HepG2 (cell line): ENCODE data around the gene PRIMPOL. TPM values are rescaled to one million over a fixed set of nuclear protein-coding genes. Genes with fewer than 3 reads are reported as not detected.

Source experiments
- ATAC-seq: fragments of 200-7000 bp; cut with Tn5 transposase; 3 replicates; pipeline ENCODE4 v1.9.1; 2020; ENCODE audit warnings: mild to moderate bottlenecking, moderate library complexity
- BruUV-seq: library from RNA; stranded (reverse); fragments of 400-500 nt; replicated peaks from 2 replicates; lab custom pipeline; 2021; lab: Mats Ljungman, UMichigan
- CTCF ChIA-PET: fragments of 300-600 bp; formaldehyde crosslinking; extraction: SDS; loops from one replicate; lab custom pipeline; 2021; ENCODE audit warnings: low total read pairs, inconsistent platforms, low intra/inter-chr PET ratio; lab: Yijun Ruan, JAX
- POLR2A ChIA-PET: fragments of 350-600 bp; sonication (Branson Sonifier 250); formaldehyde crosslinking; loops from one replicate; lab custom pipeline; 2020; ENCODE audit warnings: antibody characterized with exemption, inconsistent platforms; lab: Yijun Ruan, JAX
- DNase-seq: peaks from one replicate; pipeline ENCODE4 v3.0.0-alpha.2; 2015; ENCODE audit warnings: low spot score
- FAIRE-seq: peaks from 3 replicates; lab custom pipeline; 2011; peaks lifted over from hg19 to GRCh38; lab: Jason Lieb, UNC
- H2AFZ ChIP-seq: one replicate; pipeline ENCODE4 v1.6.1; 2011; ENCODE audit warnings: low read length, inconsistent platforms
- H3K27ac ChIP-seq: fragments of 300-600 bp; 3 replicates; pipeline ENCODE4 v1.8.0; 2011; ENCODE audit warnings: mixed run types, mild to moderate bottlenecking, mixed read lengths, low read length, inconsistent platforms; ENCODE audit not compliant: insufficient read depth; ENCODE audit errors: extremely low read length
- H3K27me3 ChIP-seq, 2 experiments: fragments of 200-600 bp in 1 of 2; 2 replicates in 1 of 2; 3 replicates in 1 of 2; pipeline versions ENCODE4 v1.6.0 to v1.8.0; 2011; ENCODE audit warnings: low read length in 2 of 2, mild to moderate bottlenecking in 2 of 2, moderate library complexity in 2 of 2, inconsistent platforms in 1 of 2; ENCODE audit not compliant: insufficient read depth in 2 of 2, control insufficient read depth in 1 of 2
- H3K36me3 ChIP-seq, 2 experiments: fragments of 200-600 bp in 1 of 2; replicated peaks in 1 of 2; 2 replicates in 1 of 2; 3 replicates in 1 of 2; pipeline versions ENCODE4 v1.5.1 to v1.8.0; 2011; ENCODE audit warnings: low read length in 2 of 2, inconsistent platforms in 1 of 2; ENCODE audit not compliant: insufficient read depth in 2 of 2, control insufficient read depth in 1 of 2
- H3K4me1 ChIP-seq: 2 replicates; pipeline ENCODE4 v1.5.1; 2012; ENCODE audit warnings: low read length, inconsistent platforms; ENCODE audit not compliant: insufficient read depth
- H3K4me2 ChIP-seq: 2 replicates; pipeline ENCODE4 v1.6.0; 2011; ENCODE audit warnings: low read depth, low read length, inconsistent platforms
- H3K4me3 ChIP-seq, 3 experiments: fragments of 200-600 bp in 1 of 3; sonication (generic), shearing (Covaris generic) in 1 of 3; replicated peaks in 1 of 3; 2 replicates each; pipeline ENCODE4 v1.5.1; 2011 to 2016; ENCODE audit warnings: low read length in 3 of 3, inconsistent platforms in 2 of 3, low read depth in 2 of 3, mild to moderate bottlenecking in 2 of 3, control low read depth in 1 of 3, mixed read lengths in 1 of 3; ENCODE audit not compliant: insufficient read depth in 1 of 3
- H3K79me2 ChIP-seq: one replicate; pipeline ENCODE4 v1.6.1; 2011; ENCODE audit warnings: low read length, inconsistent platforms; ENCODE audit not compliant: insufficient read depth
- H3K9ac ChIP-seq: 2 replicates; pipeline ENCODE4 v1.6.0; 2011; ENCODE audit warnings: mild to moderate bottlenecking, low read depth, low read length, inconsistent platforms; ENCODE audit not compliant: insufficient read depth
- H3K9me3 ChIP-seq: 2 replicates; pipeline ENCODE4 v1.5.1; 2012; ENCODE audit warnings: mild to moderate bottlenecking, low read length
- H4K20me1 ChIP-seq: 2 replicates; pipeline ENCODE4 v1.6.0; 2011; ENCODE audit warnings: inconsistent platforms, mild to moderate bottlenecking, low read length, moderate library complexity; ENCODE audit not compliant: insufficient read depth
- ATF5 ChIP-seq: sonication (generic); formaldehyde crosslinking; IDR thresholded peaks from 2 replicates; pipeline ENCODE4 v1.4.0; 2020; ENCODE audit warnings: mild to moderate bottlenecking, low read depth, missing genetic modification reagents
- RBM22 ChIP-seq: fragments of 200-400 bp; formaldehyde crosslinking; optimal IDR thresholded peaks from 2 replicates; pipeline ENCODE3; 2017; ENCODE audit warnings: mild to moderate bottlenecking, low read length, moderate library complexity
- SRSF1 ChIP-seq: fragments of 200-400 bp; formaldehyde crosslinking; optimal IDR thresholded peaks from 2 replicates; pipeline ENCODE3; 2017; ENCODE audit warnings: mild to moderate bottlenecking, low read depth, low read length, moderate library complexity
- TRIM24 ChIP-seq: sonication (generic); formaldehyde crosslinking; IDR thresholded peaks from 2 replicates; pipeline ENCODE4 v1.8.0; 2022; ENCODE audit warnings: mild to moderate bottlenecking, missing genetic modification reagents
- ZSCAN25 ChIP-seq: sonication (generic); formaldehyde crosslinking; IDR thresholded peaks from 2 replicates; pipeline ENCODE4 v1.8.0; 2022; ENCODE audit warnings: mild to moderate bottlenecking, missing genetic modification reagents
- WGBS: methylation state at CpG from one replicate; pipeline ENCODE4 v1.1.6; 2017; ENCODE audit warnings: low lambda C conversion rate; 5-methylcytosine and 5-hydroxymethylcytosine counted together
- in situ Hi-C: cut with HindIII; loops from 2 replicates; pipeline ENCODE4 v1.10.0; 2017; ENCODE audit warnings: low pct_unique_long_range_greater_than_20kb; ENCODE audit not compliant: extremely low pct_ligation_motif_present
- intact Hi-C: fragments of 100-400 bp; cut with micrococcal nuclease; formaldehyde crosslinking; loops from one replicate; pipeline ENCODE4 v1.10.0; 2022; ENCODE audit not compliant: unreplicated experiment
- polyA plus RNA-seq, 8 experiments: library from polyadenylated mRNA; depleted of rRNA in 3 of 8; stranded (reverse) in 7 of 8; unstranded in 1 of 8; fragments of >200 nt; fragmentation: Illumina TruSeq in 4 of 8; extraction: Trizol in 4 of 8; gene quantifications; 2 replicates each; pipeline versions ENCODE4 v1.2.1 to v1.2.3, GENCODE V29; 2011 to 2016; ENCODE audit warnings: low read depth in 4 of 8, missing spikeins in 1 of 8, mixed read lengths in 1 of 8; ENCODE audit not compliant: insufficient read depth in 1 of 8
- total RNA-seq, 5 experiments: library from RNA; depleted of rRNA; stranded (reverse); fragments of >200 nt; fragmentation: Illumina TruSeq; extraction: Trizol; gene quantifications; 2 replicates each; pipeline ENCODE4 v1.2.3, GENCODE V29; 2016; ENCODE audit warnings: low read depth in 1 of 5

Gene PRIMPOL
- total and polyA plus RNA-seq, 2 of the 13 experiments (the other 11 are each of a cell fraction or from before 2014, with no cell fraction given) = 7.3 to 11.0 TPM

- Histone ChIP-seq H3K4me3 (no peak overlapping the region), H3K27ac (no peak overlapping the region), H3K9me3 (no peaks in the 10 kb centered on the region), H3K9ac (no peak overlapping the region), H3K4me1 (no peaks in the 10 kb centered on the region), H4K20me1 (no peaks in the 10 kb centered on the region; the same call in 1 of the 2 replicates), H3K36me3 (peaks cover 5 to 58% of the 10 kb centered on the region in 2 experiments; a peak in 4 of 5 replicates), H3K27me3 (no peaks in the 10 kb centered on the region), H2AFZ (no peak overlapping the region), H3K4me2 (no peak overlapping the region), H3K79me2 (no peaks in the 10 kb centered on the region)
- ATAC-seq (no peak), DNase-seq (no peak), FAIRE-seq (no peak)
- WGBS = 96% methylated on average over 2 of the region's 2 CpGs
- ChIA-PET POLR2A (no interaction called here), CTCF (no interaction called here)
- TF ChIP-seq ZSCAN25 = no peak
- intact Hi-C loops = no loop called here
- no TSS peak for BruUV-seq
- in situ Hi-C loops = no loop called here
These were observed 52.6 kb downstream of the PRIMPOL start for GRCh38 chr4:184702114-184702513.

- 77% methylated on average over 5 of the region's 5 CpGs for WGBS
- CTCF ChIA-PET = no interaction called here
These were observed 56.2 kb downstream of the PRIMPOL start for GRCh38 chr4:184705692-184706091.

More at GRCh38 chr4:184705692-184706091, 56.2 kb downstream of the PRIMPOL start:
- Histone ChIP-seq H3K4me3 (no peak overlapping the region), H3K9ac (no peak overlapping the region), H3K79me2 (no peaks in the 10 kb centered on the region), H4K20me1 (no peaks in the 10 kb centered on the region; the same call in 1 of the 2 replicates), H2AFZ (no peak overlapping the region), H3K36me3 (peaks cover 8 to 53% of the 10 kb centered on the region in 2 experiments; a peak in 4 of 5 replicates), H3K4me2 (no peak overlapping the region), H3K27me3 (no peaks in the 10 kb centered on the region), H3K27ac (no peak overlapping the region), H3K9me3 (no peaks in the 10 kb centered on the region), H3K4me1 (no peaks in the 10 kb centered on the region)
- FAIRE-seq (no peak), DNase-seq (no peak), ATAC-seq (no peak)
- POLR2A ChIA-PET = interaction anchor here (0.7 kb wide), 1 partner anchor 25 kb away, joined by 3 read pairs; no protein-coding TSS in a partner anchor
- in situ Hi-C loops = no loop called here
- intact Hi-C loops = no loop called here
- TF ChIP-seq RBM22 (no peak), TRIM24 (CRISPR knock-in tag) (no peak), ATF5 (no peak), SRSF1 (no peak)
- no TSS peak for BruUV-seq
